MM.1S (cell line): ENCODE data around the gene PDK4.

ENCODE experiments used
- DNase-seq: peaks from one replicate; pipeline ENCODE4 v3.0.0-alpha.2; 2015
- H2AFZ ChIP-seq: fragments of 300-600 bp; sonication (generic); 2 replicates; pipeline ENCODE4 v1.6.0; 2016; ENCODE audit warnings: antibody characterized with exemption, low read length
- H3F3A ChIP-seq: fragments of 300-600 bp; sonication (generic); 2 replicates; pipeline ENCODE4 v1.6.1; 2016; ENCODE audit warnings: mild to moderate bottlenecking, antibody characterized with exemption, low read length, moderate library complexity, mixed read lengths; ENCODE audit not compliant: insufficient read depth
- H3K27ac ChIP-seq: fragments of 300-600 bp; sonication (generic); 2 replicates; pipeline ENCODE4 v1.5.1; 2016; ENCODE audit warnings: mild to moderate bottlenecking, low read length
- H3K27me3 ChIP-seq: fragments of 300-600 bp; sonication (generic); replicated peaks from 2 replicates; pipeline ENCODE4 v1.6.0; 2016; ENCODE audit warnings: low read length; ENCODE audit not compliant: insufficient read depth
- H3K36me3 ChIP-seq: fragments of 300-600 bp; sonication (generic); replicated peaks from 2 replicates; pipeline ENCODE4 v1.6.1; 2016; ENCODE audit warnings: mild to moderate bottlenecking, low read length, mixed read lengths; ENCODE audit not compliant: insufficient read depth
- H3K4me1 ChIP-seq: fragments of 300-600 bp; sonication (generic); 2 replicates; pipeline ENCODE4 v1.6.1; 2016; ENCODE audit warnings: low read length, mixed read lengths
- H3K4me2 ChIP-seq: fragments of 300-600 bp; sonication (generic); 2 replicates; pipeline ENCODE4 v1.6.0; 2016; ENCODE audit warnings: low read depth, low read length
- H3K4me3 ChIP-seq: fragments of 300-600 bp; sonication (generic); 2 replicates; pipeline ENCODE4 v1.5.1; 2016; ENCODE audit warnings: low read length, mixed read lengths
- H3K79me2 ChIP-seq: fragments of 300-600 bp; sonication (generic); 2 replicates; pipeline ENCODE4 v1.6.1; 2016; ENCODE audit warnings: mixed run types, low read length, mixed read lengths
- H3K9ac ChIP-seq: fragments of 300-600 bp; sonication (generic); 2 replicates; pipeline ENCODE4 v1.6.1; 2016; ENCODE audit warnings: low read length, mixed read lengths
- H3K9me2 ChIP-seq: fragments of 300-600 bp; sonication (generic); replicated peaks from 2 replicates; pipeline ENCODE4 v1.6.1; 2016; ENCODE audit warnings: mild to moderate bottlenecking, low read length, mixed read lengths; ENCODE audit not compliant: insufficient read depth
- H3K9me3 ChIP-seq: fragments of 300-600 bp; sonication (generic); replicated peaks from 2 replicates; pipeline ENCODE4 v1.6.1; 2016; ENCODE audit warnings: mild to moderate bottlenecking, low read length, mixed read lengths; ENCODE audit not compliant: insufficient read depth
- H4K20me1 ChIP-seq: fragments of 300-600 bp; sonication (generic); 2 replicates; pipeline ENCODE4 v1.6.1; 2016; ENCODE audit warnings: mild to moderate bottlenecking, low read length, moderate library complexity, mixed read lengths; ENCODE audit not compliant: insufficient read depth
- CTCF ChIP-seq: fragments of 300-600 bp; sonication (generic); IDR thresholded peaks from 2 replicates; pipeline ENCODE4 v1.5.1; 2016; ENCODE audit warnings: antibody characterized with exemption, low read length, mixed read lengths
- EZH2 ChIP-seq: fragments of 300-600 bp; sonication (generic); optimal IDR thresholded peaks from 2 replicates; pipeline ENCODE3; 2017; ENCODE audit warnings: low read depth, mild to moderate bottlenecking, antibody characterized with exemption, low read length, mixed read lengths
- EZH2phosphoT487 ChIP-seq: fragments of 300-600 bp; sonication (generic); IDR thresholded peaks from 2 replicates; pipeline ENCODE4 v1.6.1; 2018; ENCODE audit warnings: antibody characterized with exemption, low read length

PDK4 gene

GRCh38 chr7:95593343-95593742, 3.0 kb downstream of the PDK4 start:
- Histone ChIP-seq H3F3A (no peaks in the 10 kb centered on the region), H3K9ac (no peak overlapping the region), H3K9me3 (no peaks in the 10 kb centered on the region), H2AFZ (no peak overlapping the region), H3K4me3 (no peak overlapping the region), H3K27ac (no peak overlapping the region), H3K36me3 (no peaks in the 10 kb centered on the region), H3K4me1 (no peaks in the 10 kb centered on the region), H3K27me3 (no peaks in the 10 kb centered on the region), H3K79me2 (no peaks in the 10 kb centered on the region), H3K4me2 (no peak overlapping the region), H4K20me1 (no peaks in the 10 kb centered on the region), H3K9me2 (no peaks in the 10 kb centered on the region)
- DNase-seq, result no peak
- no peak for TF ChIP-seq EZH2phosphoT487
- no peak for TF ChIP-seq EZH2
- TF ChIP-seq CTCF, result no peak

GRCh38 chr7:95592570-95592969, 3.7 kb downstream of the PDK4 start:
- H3K36me3 ChIP-seq, result no peaks in the 10 kb centered on the region
- H3K27me3 ChIP-seq, result no peaks in the 10 kb centered on the region
- no peaks in the 10 kb centered on the region for H3K9me3 ChIP-seq
- TF ChIP-seq EZH2, result no peak
- H3K9ac ChIP-seq, result no peak overlapping the region
- DNase-seq, result no peak
- H3K4me2 ChIP-seq, result no peak overlapping the region
- H2AFZ ChIP-seq, result no peak overlapping the region
- H3F3A ChIP-seq, result no peaks in the 10 kb centered on the region
- no peaks in the 10 kb centered on the region for H3K79me2 ChIP-seq
- H3K9me2 ChIP-seq, result no peaks in the 10 kb centered on the region
- H4K20me1 ChIP-seq, result no peaks in the 10 kb centered on the region
- H3K27ac ChIP-seq, result no peak overlapping the region
- no peaks in the 10 kb centered on the region for H3K4me1 ChIP-seq
- no peak overlapping the region for H3K4me3 ChIP-seq

- Histone ChIP-seq H3F3A (no peaks in the 10 kb centered on the region), H4K20me1 (no peaks in the 10 kb centered on the region), H3K27me3 (no peaks in the 10 kb centered on the region), H3K9ac (no peak overlapping the region), H3K4me3 (no peak overlapping the region), H3K9me2 (no peaks in the 10 kb centered on the region), H3K36me3 (no peaks in the 10 kb centered on the region), H3K4me1 (no peaks in the 10 kb centered on the region), H3K27ac (no peak overlapping the region), H3K79me2 (no peaks in the 10 kb centered on the region), H3K4me2 (no peak overlapping the region), H2AFZ (no peak overlapping the region), H3K9me3 (no peaks in the 10 kb centered on the region)
- TF ChIP-seq CTCF, result no peak
- no peak for TF ChIP-seq EZH2phosphoT487
- TF ChIP-seq EZH2, result no peak
- DNase-seq, result no peak
Measured at GRCh38 chr7:95590387-95591248, 5.7 kb downstream of the PDK4 start.

GRCh38 chr7:95589766-95590165, 6.5 kb downstream of the PDK4 start:
- no peaks in the 10 kb centered on the region for H3K4me1 ChIP-seq
- TF ChIP-seq CTCF, result no peak
- no peak for TF ChIP-seq EZH2phosphoT487
- TF ChIP-seq EZH2, result no peak
- no peak for DNase-seq
- no peak overlapping the region for H3K9ac ChIP-seq
- H3K36me3 ChIP-seq, result no peaks in the 10 kb centered on the region
- H3K27me3 ChIP-seq, result no peaks in the 10 kb centered on the region
- no peak overlapping the region for H3K4me3 ChIP-seq
- no peak overlapping the region for H3K4me2 ChIP-seq
- H3K79me2 ChIP-seq, result no peaks in the 10 kb centered on the region
- H3K27ac ChIP-seq, result no peak overlapping the region
- no peak overlapping the region for H2AFZ ChIP-seq
- H3K9me3 ChIP-seq, result no peaks in the 10 kb centered on the region
- H4K20me1 ChIP-seq, result no peaks in the 10 kb centered on the region
- H3F3A ChIP-seq, result no peaks in the 10 kb centered on the region
- no peaks in the 10 kb centered on the region for H3K9me2 ChIP-seq
